SH-SY5Y (cell line): ENCODE measurements around the gene KLHL40.

Source experiments
- GATA2 ChIP-seq: IDR thresholded peaks from 2 replicates; pipeline ENCODE4 v1.6.1; 2011; ENCODE audit warnings: mild to moderate bottlenecking, low read depth, low read length
- GATA3 ChIP-seq: IDR thresholded peaks from 2 replicates; pipeline ENCODE4 v1.6.1; 2011; ENCODE audit warnings: low read depth, mild to moderate bottlenecking, low read length, moderate library complexity

GRCh38 chr3:42692667-42693529 is 7.6 kb downstream of the KLHL40 start:
- TF ChIP-seq GATA2 (no peak), GATA3 (no peak)
